Inflammatory macrophage treated with lipopolysaccharide for 4 hours (primary cell): ENCODE data around the gene UNC45B.
"Not testable (repeated sequence)": the region's sequence is repeated elsewhere in the genome, so short reads cannot be mapped to it uniquely, and the experiment has no call there.

Experiments used
- DNase-seq: peaks from one replicate; pipeline ENCODE4 v3.0.0-alpha.2; 2020

The UNC45B gene

DNA sequence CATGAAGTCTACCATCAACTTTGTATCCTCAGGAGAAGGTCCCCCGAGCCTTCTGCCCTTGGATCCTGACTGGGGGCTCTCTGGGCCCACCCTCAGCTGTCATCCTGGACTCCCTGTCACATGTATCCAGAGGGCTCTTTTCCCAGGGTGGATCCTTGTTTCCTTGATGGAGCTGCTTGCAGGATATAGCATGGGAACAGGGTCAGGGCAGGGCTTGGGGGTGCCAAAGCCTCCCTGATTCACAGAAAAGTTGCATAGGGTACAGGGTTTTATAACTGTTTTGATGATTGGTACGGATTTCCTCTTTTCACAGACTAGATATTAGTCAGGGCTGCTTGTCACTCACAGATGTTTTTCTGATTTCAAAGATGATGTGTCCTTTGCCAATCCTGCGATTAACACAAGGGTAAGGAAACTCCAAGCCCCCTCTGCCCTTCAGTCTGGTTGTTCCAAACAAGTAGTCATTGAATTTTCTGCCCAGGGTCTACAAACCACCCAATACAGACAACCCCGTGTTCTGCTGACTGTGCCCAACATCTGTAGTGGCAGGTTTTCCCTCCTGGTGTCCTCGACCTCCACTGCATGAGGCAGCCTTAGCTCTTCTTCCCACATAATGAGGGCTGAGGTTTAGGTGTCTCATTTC, 67.1 kb downstream of the UNC45B start:
- DNase-seq, result peak; percentile 48

DNA sequence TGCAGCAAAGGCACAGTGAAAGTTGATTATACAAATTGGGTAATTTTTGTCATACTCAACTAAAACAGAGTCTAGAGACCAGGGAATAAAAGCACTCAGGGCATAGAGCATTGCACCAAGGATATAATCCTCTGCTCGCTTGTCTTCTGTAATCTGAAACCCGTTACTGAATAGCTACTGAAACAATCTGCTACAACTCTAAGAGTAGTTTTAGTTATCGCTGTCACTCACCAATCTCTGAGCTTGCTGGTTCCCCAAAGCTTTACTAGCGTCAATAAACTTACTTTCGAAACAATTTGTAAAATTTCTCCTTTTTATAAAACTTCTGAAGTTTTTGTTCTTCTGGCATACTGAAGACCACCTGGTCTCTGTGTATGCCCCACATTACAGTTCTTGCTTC, 69.5 kb downstream of the UNC45B start:
- no peak for DNase-seq

DNA sequence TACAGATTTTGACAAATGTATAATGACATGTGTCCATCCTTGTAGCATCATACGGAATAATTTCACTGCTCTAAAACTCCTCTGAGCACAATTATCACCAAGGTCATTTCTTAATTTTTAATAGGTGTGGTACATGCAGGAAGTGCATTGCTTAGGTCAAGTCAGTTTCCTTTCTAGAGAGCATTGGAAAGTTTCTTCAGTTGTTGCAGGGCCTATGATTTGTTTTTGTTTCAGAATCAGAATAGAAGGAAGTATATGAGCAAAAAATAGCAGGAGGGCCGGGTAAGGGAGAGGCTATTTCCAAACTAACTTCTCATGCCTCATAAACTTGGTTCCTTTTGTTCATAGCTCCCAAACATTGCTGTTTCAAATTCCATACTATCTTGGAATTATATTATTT, 71.3 kb downstream of the UNC45B start:
- peak; percentile 89 for DNase-seq

- no peak for DNase-seq
Measured at GRCh38 chr17:35222452-35222851, 74.8 kb downstream of the UNC45B start.

DNA sequence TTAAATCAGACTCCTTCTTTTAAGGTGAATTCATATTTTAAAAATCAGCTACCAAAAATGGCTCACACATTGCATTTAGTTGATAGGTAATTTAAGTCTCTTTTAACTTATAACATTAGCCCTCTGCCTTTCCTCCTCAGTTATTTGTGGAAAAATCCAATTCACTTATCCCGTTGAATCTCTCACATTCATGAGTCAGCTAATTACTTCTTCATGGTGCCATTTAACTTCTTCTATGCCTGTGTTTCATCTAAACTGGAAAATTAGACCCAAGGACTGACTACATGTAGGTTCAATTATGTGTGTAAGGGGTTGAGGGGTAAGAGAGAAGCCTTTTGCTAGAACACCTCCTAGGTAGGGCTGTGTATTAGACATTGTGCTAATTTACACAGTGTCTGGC, 76.8 kb downstream of the UNC45B start:
- DNase-seq, result no peak

- DNase-seq, result no peak
Measured at GRCh38 chr17:35227546-35227945, 79.9 kb downstream of the UNC45B start.

DNA sequence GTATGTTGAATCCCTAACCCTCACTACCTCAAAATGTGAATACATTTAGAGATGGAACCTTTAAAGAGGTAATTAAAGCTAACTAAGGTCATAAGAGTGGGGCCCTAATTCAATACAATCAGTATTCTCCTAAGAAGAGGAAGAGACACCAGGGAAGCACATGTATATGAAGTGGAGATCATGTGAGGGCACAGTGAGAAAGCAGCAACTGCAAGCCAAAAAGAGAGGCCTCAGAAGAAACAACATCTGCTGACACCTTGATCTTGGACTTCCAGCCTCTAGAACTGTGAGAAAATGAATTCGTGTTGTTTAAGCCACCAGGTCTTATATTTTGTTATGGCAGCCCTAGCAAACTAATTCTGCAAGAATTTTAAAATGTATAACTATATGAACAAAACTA, 82.0 kb downstream of the UNC45B start:
- DNase-seq, result peak; percentile 29

GRCh38 chr17:35234315-35234714, 86.7 kb downstream of the UNC45B start:
- DNase-seq, result not testable (repeated sequence)

DNA sequence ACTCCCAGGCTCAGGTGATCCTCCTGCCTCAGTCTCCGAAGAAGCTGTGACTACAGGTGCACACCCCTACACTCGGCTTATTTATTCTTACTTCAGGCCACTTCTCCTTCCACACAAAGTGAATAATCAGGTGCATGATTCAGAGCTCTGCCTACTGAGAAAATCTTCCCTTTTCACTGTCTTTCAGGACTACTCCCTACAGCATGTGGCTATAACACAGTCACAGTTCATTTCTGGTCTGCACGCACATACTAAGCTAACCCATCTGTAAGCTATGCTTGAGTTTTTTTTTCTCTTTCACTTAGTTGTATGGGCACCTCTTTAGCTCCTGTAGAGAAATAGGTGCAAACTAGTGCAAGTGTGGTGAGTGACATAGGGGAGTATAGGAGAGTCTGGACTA, 87.7 kb downstream of the UNC45B start:
- no peak for DNase-seq

GRCh38 chr17:35235917-35236316, 88.3 kb downstream of the UNC45B start:
- no peak for DNase-seq

DNA sequence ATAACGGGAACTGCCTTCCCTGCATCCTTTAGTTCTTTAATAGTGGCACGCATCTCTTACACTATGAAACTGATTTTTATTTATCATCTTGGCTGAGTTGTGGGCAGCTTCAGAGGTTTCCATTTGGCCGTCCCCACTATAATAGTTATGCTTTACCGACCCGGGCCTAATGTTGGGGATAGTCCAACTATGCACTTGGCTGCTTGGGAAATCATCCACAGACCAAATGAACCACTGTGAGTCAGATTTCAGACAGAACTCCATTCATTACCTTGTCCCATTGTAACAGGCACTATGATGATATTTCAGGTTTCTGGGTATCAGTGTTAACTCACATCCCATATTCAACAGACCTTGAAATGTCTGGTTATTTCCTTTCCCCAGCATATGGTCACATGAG, 89.2 kb downstream of the UNC45B start:
- DNase-seq, result no peak

- DNase-seq, result no peak
Measured at GRCh38 chr17:35238821-35239220, 91.2 kb downstream of the UNC45B start.
